ENCODE data around the gene ST3GAL4.
"Not testable (repeated sequence)": the region's sequence is repeated elsewhere in the genome, so short reads cannot be mapped to it uniquely, and the experiment has no call there.

Gene ST3GAL4

GRCh38 chr11:126347751-126348668 is 7.5 kb upstream of the ST3GAL4 start:
- DNase-seq, result no peak

DNA sequence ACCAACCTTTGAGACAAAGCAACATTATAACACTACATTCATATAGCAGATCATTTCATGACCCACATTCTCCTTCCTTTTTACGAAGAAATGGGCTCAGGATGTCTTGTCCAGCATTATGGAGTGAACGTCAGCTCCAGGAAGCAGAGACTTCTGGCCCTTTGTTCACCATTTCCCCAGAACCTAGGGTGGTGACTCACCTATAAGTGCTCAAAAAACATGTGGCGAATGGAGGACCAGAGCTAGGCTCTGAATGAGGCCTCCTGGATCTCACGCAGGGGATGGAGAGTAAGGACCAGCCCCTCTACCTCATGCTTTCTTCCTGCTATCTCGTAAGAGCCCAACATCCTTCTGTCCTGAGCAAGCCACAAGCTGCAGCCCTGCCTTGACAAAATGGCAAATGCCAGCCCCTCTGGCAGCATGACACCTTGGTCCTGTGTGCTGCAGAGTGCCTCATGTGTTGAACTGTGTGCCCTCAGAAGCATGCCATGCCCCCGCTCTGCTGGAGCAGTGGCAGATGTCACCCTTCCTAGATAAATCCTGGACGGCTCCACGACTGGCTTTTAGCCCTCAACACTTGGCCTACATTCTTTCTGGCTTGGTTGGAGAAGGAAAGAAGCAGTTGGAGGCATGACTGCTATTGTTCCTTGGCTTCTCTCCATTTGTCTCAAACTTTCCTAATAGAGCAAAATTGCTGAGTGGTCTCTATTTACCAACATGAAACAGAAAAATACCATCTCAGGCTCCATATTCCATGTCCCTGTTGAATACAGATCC is 6.5 kb upstream of the ST3GAL4 start:
- no peak for DNase-seq

DNA sequence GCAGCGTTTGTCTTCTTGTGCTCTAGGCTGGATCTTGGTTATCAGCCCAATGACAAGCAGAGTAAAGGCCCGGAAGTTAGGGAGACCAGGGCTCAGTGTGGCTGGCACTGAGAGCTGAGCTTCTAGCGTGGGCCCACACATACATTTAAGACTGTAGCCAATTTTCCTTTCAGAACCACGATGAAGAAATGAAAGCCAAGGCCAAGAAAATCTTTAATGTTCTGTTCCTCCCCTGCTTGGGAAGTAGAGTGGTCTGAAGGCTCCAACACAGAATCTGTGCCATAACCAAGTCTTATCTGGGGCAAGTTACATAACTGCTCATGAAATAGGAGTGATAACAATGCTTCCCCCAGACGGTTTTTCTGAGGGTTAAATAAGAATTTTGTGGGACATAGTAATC is 4.7 kb upstream of the ST3GAL4 start:
- DNase-seq, result no peak

- no peak for DNase-seq
These were observed 3.3 kb upstream of the ST3GAL4 start for GRCh38 chr11:126352163-126352562.

DNA sequence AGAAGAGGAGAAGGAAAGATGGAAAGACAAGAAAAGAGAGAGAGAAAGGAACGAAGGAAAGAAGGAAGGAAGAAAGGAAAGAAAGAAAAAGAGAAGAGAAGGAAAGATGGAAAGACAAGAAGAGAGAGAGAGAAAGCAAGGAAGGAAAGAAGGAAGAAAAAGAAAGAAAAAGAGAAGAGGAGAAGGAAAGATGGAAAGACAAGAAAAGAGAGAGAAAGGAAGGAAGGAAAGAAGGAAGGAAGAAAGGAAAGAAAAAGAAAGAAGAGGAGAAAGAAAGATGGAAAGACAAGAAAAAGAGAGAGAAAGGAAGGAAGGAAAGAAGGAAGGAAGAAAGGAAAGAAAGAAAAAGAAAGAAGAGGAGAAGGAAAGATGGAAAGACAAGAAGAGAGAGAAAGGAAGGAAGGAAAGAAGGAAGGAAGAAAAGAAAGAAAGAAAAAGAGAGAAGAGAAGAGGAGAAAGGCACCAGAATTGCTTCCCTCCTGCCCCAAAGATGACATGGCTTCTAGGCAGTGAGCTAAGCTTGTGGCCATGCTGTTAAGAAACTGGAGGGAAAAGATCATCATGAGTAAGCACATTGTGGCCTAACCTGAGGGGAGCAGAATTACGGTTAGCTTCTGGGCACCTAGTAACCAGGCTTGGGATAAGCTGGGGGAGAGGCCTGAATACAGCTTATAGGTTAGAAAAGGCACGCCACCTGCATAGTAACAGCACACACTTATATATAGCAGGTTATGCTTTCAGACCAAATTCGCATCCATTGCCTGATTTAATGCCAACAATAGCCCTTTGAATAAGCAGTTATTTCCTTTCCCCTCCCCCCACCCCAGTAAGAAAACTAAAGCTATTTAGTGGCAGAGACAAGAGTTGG is 2.3 kb upstream of the ST3GAL4 start:
- no peak for DNase-seq

- no peak for DNase-seq
These were observed 709 bp upstream of the ST3GAL4 start for GRCh38 chr11:126354631-126355323.

GRCh38 chr11:126355926-126356897 is 726 bp downstream of the ST3GAL4 start:
- no peak for DNase-seq

DNA sequence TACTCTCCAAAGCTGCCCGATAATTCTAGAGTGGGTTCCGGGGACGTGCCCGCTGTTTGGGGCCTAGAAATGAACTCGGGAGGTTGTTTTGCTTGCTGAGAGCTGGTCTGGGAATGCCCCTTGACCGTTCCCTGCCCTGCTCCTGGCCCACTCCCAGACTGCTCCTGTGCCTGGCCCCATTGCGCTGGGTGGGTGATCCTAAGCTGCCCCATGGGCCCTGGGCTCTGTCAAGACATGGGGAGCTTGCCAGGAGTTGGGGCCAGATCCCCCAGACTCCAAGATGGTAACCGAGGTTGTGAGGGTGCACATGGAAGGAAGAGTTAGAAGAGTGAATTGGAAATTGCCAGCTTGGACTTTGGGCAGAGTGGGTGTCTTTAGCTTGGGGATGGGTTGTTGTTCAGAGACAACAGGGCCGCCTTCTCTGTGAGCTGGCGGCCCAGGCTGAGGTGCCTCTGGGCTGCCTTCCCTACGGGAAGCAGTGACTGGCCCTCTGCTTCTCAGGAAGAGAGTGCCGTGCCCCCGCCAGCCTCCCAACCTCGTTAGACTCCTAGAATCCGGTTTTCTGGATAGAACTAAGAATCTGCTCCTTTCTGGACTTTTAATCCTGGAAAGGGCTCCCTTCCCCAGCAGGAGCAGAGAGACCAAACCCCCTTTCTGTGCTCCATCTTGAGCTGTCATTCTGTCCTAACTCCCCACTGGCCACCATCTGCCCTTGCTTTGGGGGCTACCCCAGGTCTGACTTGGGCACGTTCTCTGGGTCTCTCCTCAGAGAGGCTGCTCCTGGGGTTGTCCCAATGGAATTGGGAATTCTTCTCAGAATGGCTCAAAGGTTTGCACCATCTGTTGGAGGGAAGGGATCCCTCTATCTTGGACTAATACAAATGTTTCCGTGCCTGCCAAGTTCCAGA is 1.8 kb downstream of the ST3GAL4 start:
- no peak for DNase-seq

GRCh38 chr11:126357969-126358762 is 2.7 kb downstream of the ST3GAL4 start:
- DNase-seq, result no peak

GRCh38 chr11:126358763-126359160 is 3.3 kb downstream of the ST3GAL4 start:
- no peak for DNase-seq

DNA sequence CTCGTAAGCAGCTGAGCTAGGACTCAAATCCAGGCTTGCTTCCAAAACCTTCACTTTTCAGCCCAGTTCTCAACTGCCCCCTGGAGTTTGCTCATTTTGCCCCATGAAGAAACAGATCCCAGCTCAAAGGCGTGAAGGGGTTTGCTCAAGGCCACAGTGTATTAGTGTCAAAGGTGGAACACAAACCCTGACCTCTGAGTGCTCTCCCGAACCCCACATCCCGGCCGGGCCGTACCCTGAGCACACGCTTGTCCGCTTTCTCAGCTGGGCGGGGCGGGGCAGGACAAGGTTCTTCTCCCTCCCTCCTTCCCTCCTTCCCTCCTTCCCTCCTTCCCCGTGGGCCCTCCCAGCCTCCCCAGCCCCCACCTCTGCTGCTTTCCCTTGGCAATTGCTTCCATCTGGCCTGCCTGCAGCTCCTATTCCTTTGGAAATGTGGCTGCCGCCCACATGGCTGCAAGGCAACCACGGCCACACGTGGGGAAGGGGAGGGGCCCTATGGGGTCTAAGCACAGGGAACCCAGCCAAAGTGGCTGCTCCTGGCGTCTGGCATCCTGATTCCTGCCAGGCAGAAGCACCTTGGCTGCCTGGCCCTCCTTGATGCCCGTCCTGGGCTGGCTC is 4.1 kb downstream of the ST3GAL4 start:
- no peak for DNase-seq

DNA sequence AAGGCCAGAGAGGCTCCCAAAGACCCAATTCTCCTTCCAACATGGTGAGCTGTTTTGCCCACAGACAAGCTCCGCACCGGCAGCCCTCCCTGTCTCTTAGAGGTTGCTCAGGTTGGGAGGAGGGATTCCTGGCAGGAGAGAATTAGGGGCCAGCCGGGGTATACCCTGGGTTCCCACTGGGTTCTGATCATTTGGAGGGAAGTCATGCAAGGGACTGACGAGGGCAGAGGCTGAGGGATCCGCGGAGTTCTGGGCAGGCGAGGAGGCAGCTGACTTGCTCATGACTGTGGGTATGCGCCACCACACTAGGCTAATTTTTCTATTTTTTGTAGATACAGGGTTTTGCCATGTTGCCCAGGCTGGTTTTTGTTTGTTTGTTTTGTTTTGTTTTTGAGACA is 4.6 kb downstream of the ST3GAL4 start:
- DNase-seq, result no peak

- no peak for DNase-seq
These were observed 5.9 kb downstream of the ST3GAL4 start for GRCh38 chr11:126361400-126361799.

DNA sequence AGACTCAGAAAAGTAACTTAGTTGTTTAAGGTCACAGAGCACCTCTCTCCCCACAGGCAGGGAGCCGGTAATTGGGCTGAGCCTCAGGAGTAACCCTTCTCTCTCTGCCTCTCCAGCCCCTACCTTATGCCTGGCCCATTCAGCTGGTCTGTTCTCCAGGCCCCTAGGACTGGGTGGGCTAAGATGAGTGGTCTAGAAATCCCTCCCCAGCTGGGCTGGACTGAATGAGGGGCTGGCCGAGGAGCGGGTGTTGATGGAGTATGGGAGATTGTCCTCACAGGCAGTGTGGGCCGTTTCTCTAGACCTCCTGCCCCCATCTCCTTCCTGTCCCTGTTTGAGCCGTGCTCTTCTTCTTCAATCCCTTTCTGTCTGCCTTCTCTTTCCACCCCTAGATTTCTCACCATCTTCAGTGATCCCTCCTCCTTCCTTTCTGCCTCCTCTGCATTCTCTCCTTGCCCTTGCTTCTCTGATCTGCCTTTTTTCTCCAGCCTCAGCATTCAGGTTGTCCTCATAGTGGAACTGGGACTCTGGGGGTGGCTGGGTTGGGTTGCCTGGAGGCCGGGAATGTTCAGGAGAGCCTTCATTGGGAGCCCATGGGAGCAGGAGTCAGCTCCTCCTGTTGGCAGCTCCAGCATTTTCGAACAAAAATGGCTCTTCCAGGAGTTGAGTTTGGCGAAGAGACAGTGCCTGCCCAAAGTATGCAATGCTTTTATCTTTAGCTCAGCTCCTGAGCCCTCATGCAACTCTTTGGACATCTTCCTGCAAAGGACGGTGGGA is 7.6 kb downstream of the ST3GAL4 start:
- no peak for DNase-seq

- no peak for DNase-seq
These were observed 8.3 kb downstream of the ST3GAL4 start for GRCh38 chr11:126363706-126364248.

- DNase-seq, result not testable (repeated sequence)
These were observed 9.2 kb downstream of the ST3GAL4 start for GRCh38 chr11:126364735-126365134.

GRCh38 chr11:126365508-126365907 is 10.0 kb downstream of the ST3GAL4 start:
- not testable (repeated sequence) for DNase-seq

All from activated gamma-delta T cell (primary cell).